GM23248 (cell line): ENCODE data around the gene CASQ1.

Source experiments
- EZH2 ChIP-seq: fragments of 200-600 bp; sonication (generic); IDR thresholded peaks from 2 replicates; pipeline ENCODE4 v1.6.1; 2018; ENCODE audit warnings: antibody characterized with exemption, mild to moderate bottlenecking; ENCODE audit not compliant: insufficient read depth, poor library complexity, severe bottlenecking
- EZH2phosphoT487 ChIP-seq: fragments of 200-600 bp; sonication (generic); IDR thresholded peaks from 2 replicates; pipeline ENCODE4 v1.6.1; 2018; ENCODE audit warnings: antibody characterized with exemption, moderate library complexity, mild to moderate bottlenecking, low read depth; ENCODE audit not compliant: insufficient read depth

DNA sequence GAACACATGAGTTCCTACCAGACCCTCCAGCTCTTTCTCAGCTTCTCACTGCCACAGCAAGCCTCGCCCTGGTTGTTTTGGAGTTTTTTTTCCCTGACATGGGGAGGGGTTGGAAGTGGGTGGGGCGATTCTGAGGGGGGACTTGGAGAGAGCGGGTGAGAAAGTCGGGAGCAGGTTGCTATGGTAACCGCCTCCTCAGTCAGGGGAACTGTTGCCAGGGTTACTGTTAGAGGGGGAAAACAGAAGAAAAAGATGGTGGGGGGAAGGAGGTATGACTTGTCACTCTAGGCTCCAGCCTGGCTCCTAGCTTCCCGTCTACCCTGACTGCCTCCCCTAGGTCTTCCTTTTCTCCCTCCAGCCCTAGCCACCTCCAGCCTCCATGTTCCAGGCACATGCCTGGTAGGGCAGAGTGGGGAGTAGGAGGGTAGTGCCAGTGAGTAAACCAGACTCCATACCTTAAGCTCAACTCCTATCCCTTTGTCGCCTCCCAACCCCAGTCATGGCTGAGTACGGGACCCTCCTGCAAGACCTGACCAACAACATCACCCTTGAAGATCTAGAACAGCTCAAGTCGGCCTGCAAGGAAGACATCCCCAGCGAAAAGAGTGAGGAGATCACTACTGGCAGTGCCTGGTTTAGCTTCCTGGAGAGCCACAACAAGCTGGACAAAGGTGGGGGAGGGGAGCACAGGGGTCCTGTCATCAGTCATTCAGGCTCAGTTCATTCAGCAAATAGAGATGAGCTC, 20.8 kb downstream of the CASQ1 start:
- TF ChIP-seq EZH2phosphoT487 (no peak), EZH2 (no peak)
